GM23248 (cell line): ENCODE results near the gene DDX60.

ENCODE experiments used
- EZH2 ChIP-seq: fragments of 200-600 bp; sonication (generic); IDR thresholded peaks from 2 replicates; pipeline ENCODE4 v1.6.1; 2018; ENCODE audit warnings: antibody characterized with exemption, mild to moderate bottlenecking; ENCODE audit not compliant: insufficient read depth, poor library complexity, severe bottlenecking
- EZH2phosphoT487 ChIP-seq: fragments of 200-600 bp; sonication (generic); IDR thresholded peaks from 2 replicates; pipeline ENCODE4 v1.6.1; 2018; ENCODE audit warnings: antibody characterized with exemption, moderate library complexity, mild to moderate bottlenecking, low read depth; ENCODE audit not compliant: insufficient read depth

DNA sequence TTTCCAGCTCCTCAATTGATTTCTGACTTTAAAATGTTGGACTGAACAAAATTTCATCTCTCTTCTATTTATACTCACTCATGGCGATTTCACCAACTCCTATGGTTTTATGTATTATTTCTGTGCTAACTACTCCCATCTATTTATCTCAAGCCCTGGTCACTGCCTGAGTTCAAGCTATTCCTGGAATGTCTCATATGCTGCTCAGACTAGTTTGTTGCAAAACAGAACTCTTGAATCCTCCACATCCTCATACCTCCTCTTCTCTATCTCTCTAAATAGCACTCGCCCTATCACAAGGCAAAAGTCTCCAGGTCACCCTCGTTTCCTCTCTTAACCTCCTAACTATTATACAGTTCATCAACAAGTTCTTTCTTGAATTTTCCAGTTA lies 19.0 kb upstream of the DDX60 start:
- no peak for TF ChIP-seq EZH2phosphoT487
- no peak for TF ChIP-seq EZH2
